SK-N-SH (cell line): ENCODE data around the gene ADPRS. TPM values are rescaled to one million over a fixed set of nuclear protein-coding genes. Genes with fewer than 3 reads are reported as not detected.

Source experiments
- CTCF ChIA-PET: fragments of 300-600, 350-600 bp; formaldehyde crosslinking; extraction: SDS; loops from one replicate; lab custom pipeline; 2021; lab: Yijun Ruan, JAX
- POLR2A ChIA-PET: fragments of 350-600 bp; sonication (Branson Sonifier 250); formaldehyde crosslinking; extraction: SDS; loops from one replicate; lab custom pipeline; 2020; ENCODE audit warnings: antibody characterized with exemption, inconsistent platforms; lab: Yijun Ruan, JAX
- DNase-seq: peaks from one replicate; pipeline ENCODE4 v3.0.0; 2012
- H2AFZ ChIP-seq: fragments of 200-600 bp; sonication (generic); 2 replicates; pipeline ENCODE4 v1.8.1; 2016; ENCODE audit warnings: antibody characterized with exemption, mild to moderate bottlenecking, low read depth
- H3F3A ChIP-seq: fragments of 200-600 bp; sonication (generic); replicated peaks from 2 replicates; pipeline ENCODE3; 2016; ENCODE audit warnings: antibody characterized with exemption, mild to moderate bottlenecking; ENCODE audit not compliant: insufficient read depth
- H3K27ac ChIP-seq, 2 experiments: fragments of 200-500 bp in 1 of 2; fragments of 200-600 bp in 1 of 2; sonication (Bioruptor generic) in 1 of 2; sonication (generic), shearing (Covaris generic) in 1 of 2; 2 replicates each; pipeline versions ENCODE4 v1.5.1 to v1.6.1; 2014 to 2016; ENCODE audit warnings: low read depth in 2 of 2, inconsistent platforms in 1 of 2, low read length in 1 of 2, mild to moderate bottlenecking in 1 of 2, mixed read lengths in 1 of 2
- H3K27me3 ChIP-seq: fragments of 200-600 bp; sonication (generic), shearing (Covaris generic); 2 replicates; pipeline ENCODE4 v1.6.1; 2016; ENCODE audit warnings: mixed run types; ENCODE audit not compliant: insufficient read depth
- H3K36me3 ChIP-seq, 2 experiments: fragments of 200-500 bp in 1 of 2; fragments of 200-600 bp in 1 of 2; sonication (Bioruptor generic) in 1 of 2; sonication (generic) in 1 of 2; replicated peaks in 1 of 2; 2 replicates each; pipeline versions ENCODE3 to v1.5.1; 2014 to 2016; ENCODE audit warnings: low read length in 1 of 2, mild to moderate bottlenecking in 1 of 2; ENCODE audit not compliant: insufficient read depth in 2 of 2, control insufficient read depth in 1 of 2
- H3K4me1 ChIP-seq, 2 experiments: fragments of 200-500 bp in 1 of 2; fragments of 200-600 bp in 1 of 2; sonication (Bioruptor generic) in 1 of 2; sonication (generic), shearing (Covaris generic) in 1 of 2; 2 replicates each; pipeline versions ENCODE4 v1.5.1 to v1.6.1; 2014 to 2016; ENCODE audit warnings: low read depth in 1 of 2, low read length in 1 of 2, mixed run types in 1 of 2; ENCODE audit not compliant: insufficient read depth in 2 of 2, control insufficient read depth in 1 of 2
- H3K4me2 ChIP-seq: fragments of 200-600 bp; sonication (generic), shearing (Covaris generic); 2 replicates; pipeline ENCODE4 v1.6.1; 2017; ENCODE audit warnings: mixed run types
- H3K4me3 ChIP-seq, 2 experiments: fragments of 200-500 bp in 1 of 2; fragments of 200-600 bp in 1 of 2; sonication (Bioruptor generic) in 1 of 2; sonication (generic), shearing (Covaris generic) in 1 of 2; 2 replicates each; pipeline versions ENCODE4 v1.5.1 to v1.8.1; 2014 to 2016; ENCODE audit warnings: low read depth in 2 of 2, inconsistent platforms in 1 of 2, low read length in 1 of 2, mild to moderate bottlenecking in 1 of 2, mixed read lengths in 1 of 2, moderate library complexity in 1 of 2
- H3K79me2 ChIP-seq: fragments of 200-600 bp; sonication (generic); 2 replicates; pipeline ENCODE4 v1.8.1; 2017; ENCODE audit warnings: mild to moderate bottlenecking; ENCODE audit not compliant: insufficient read depth
- H3K9ac ChIP-seq: fragments of 200-600 bp; sonication (generic); 2 replicates; pipeline ENCODE4 v1.6.1; 2017; ENCODE audit warnings: mixed run types
- H3K9me2 ChIP-seq: fragments of 200-600 bp; sonication (generic); 2 replicates; pipeline ENCODE4 v1.6.1; 2017; ENCODE audit warnings: mixed run types
- H3K9me3 ChIP-seq: fragments of 200-600 bp; sonication (generic); 2 replicates; pipeline ENCODE4 v1.6.1; 2017; ENCODE audit warnings: mixed run types, mild to moderate bottlenecking, moderate library complexity
- H4K20me1 ChIP-seq: fragments of 200-600 bp; sonication (generic); 2 replicates; pipeline ENCODE4 v1.6.1; 2017; ENCODE audit warnings: mild to moderate bottlenecking, mixed run types; ENCODE audit not compliant: insufficient read depth
- FOSL2 ChIP-seq: IDR thresholded peaks from 2 replicates; pipeline ENCODE4 v1.4.0; 2012; ENCODE audit warnings: low read depth, mild to moderate bottlenecking, moderate library complexity, borderline replicate concordance
- GABPA ChIP-seq: IDR thresholded peaks from 2 replicates; pipeline ENCODE4 v1.4.0; 2012; ENCODE audit warnings: low read depth, mild to moderate bottlenecking
- GATA2 ChIP-seq: sonication (generic); formaldehyde crosslinking; IDR thresholded peaks from 2 replicates; pipeline ENCODE4 v1.5.0; 2020; ENCODE audit warnings: mild to moderate bottlenecking, missing genetic modification reagents
- JUND ChIP-seq: IDR thresholded peaks from 2 replicates; pipeline ENCODE4 v1.4.0; 2012
- POLR2AphosphoS5 ChIP-seq: IDR thresholded peaks from 2 replicates; pipeline ENCODE4 v1.6.1; 2012; ENCODE audit warnings: low read depth, low read length
- SIN3A ChIP-seq: IDR thresholded peaks from 2 replicates; pipeline ENCODE4 v1.6.1; 2012; ENCODE audit warnings: low read depth, mild to moderate bottlenecking, low read length, moderate library complexity, borderline replicate concordance
- TCF12 ChIP-seq: IDR thresholded peaks from 2 replicates; pipeline ENCODE4 v1.4.0; 2012
- YY1 ChIP-seq: IDR thresholded peaks from 2 replicates; pipeline ENCODE4 v1.4.0; 2012; ENCODE audit warnings: low read depth, mild to moderate bottlenecking
- WGBS: methylation state at CpG from one replicate; pipeline ENCODE4 v1.1.6; 2017; ENCODE audit warnings: low lambda C conversion rate; 5-methylcytosine and 5-hydroxymethylcytosine counted together
- polyA plus RNA-seq, 3 experiments: library from polyadenylated mRNA; depleted of rRNA; stranded (reverse); fragments of >200 nt; gene quantifications; 2 replicates each; pipeline ENCODE4 v1.2.3, GENCODE V29; 2012
- TF ChIP-seq, protein P1 (sequence below): IDR thresholded peaks from 2 replicates; pipeline ENCODE4 v1.4.0; 2012; ENCODE audit warnings: low read depth
- TF ChIP-seq, protein P2 (sequence below): IDR thresholded peaks from 2 replicates; pipeline ENCODE4 v1.4.0; 2012; ENCODE audit warnings: low read depth, borderline replicate concordance

The ADPRS gene
- polyA plus RNA-seq, 1 of the 3 experiments (the other 2 are of a cell fraction): 54.2 TPM

DNA sequence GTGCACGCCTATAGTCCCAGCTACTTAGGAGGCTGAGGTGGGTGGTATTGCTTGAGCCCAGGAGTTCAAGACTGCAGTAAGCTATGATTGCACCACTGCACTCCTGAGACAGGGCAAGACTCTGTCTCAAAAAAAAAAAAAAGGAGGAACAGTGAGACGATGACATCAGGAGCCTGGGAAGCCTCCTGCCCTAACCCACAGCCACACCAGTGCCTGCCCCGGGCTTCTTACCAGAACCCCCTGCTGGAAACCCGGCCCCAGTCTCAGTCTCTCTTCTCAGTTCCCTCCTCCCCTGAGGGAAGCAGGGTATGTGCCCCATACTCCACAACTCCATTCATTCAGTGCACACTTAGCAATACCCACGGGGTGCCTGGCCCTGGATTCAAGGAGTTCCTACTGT lies 27.2 kb downstream of the ADPRS start:
- H3K9me3 ChIP-seq: no peaks in the 10 kb centered on the region
- 85% methylated on average over 5 of the region's 5 CpGs for WGBS
- H3K36me3 ChIP-seq: no peaks in the 10 kb centered on the region
- H3K9me2 ChIP-seq: no peaks in the 10 kb centered on the region
- no peaks in the 10 kb centered on the region for H3K79me2 ChIP-seq
- peak; percentile 31 for DNase-seq
- H3K4me3 ChIP-seq: no peak overlapping the region
- POLR2A ChIA-PET: interaction anchor here (0.5 to 2.4 kb wide), 3 partner anchors 18 to 150 kb away, joined by 4 to 7 read pairs (median 4); no protein-coding TSS in a partner anchor
- peak overlapping the region; percentile 71; the same call in 1 of the 2 replicates for H2AFZ ChIP-seq
- H4K20me1 ChIP-seq: no peaks in the 10 kb centered on the region
- H3K9ac ChIP-seq: peak overlapping the region; percentile 67; the same call in 1 of the 2 replicates
- H3K27ac ChIP-seq: peak overlapping the region; percentile 54 to 59
- peaks cover 10 to 28% of the 10 kb centered on the region in 2 experiments; a peak in 2 of 4 replicates for H3K4me1 ChIP-seq
- TF ChIP-seq SIN3A (no peak), JUND (no peak), FOSL2 (no peak)
- TF ChIP-seq, protein P1, sequence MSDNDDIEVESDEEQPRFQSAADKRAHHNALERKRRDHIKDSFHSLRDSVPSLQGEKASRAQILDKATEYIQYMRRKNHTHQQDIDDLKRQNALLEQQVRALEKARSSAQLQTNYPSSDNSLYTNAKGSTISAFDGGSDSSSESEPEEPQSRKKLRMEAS: no peak
- no peaks in the 10 kb centered on the region for H3K27me3 ChIP-seq
- CTCF ChIA-PET: interaction anchor here (1.1 to 32.6 kb wide), 7 partner anchors 15 to 72 kb away, joined by 3 to 700 read pairs (median 4); partner anchors contain the start of gene TRAPPC3
- H3K4me2 ChIP-seq: peak overlapping the region; percentile 69; the same call in 1 of the 2 replicates
- H3F3A ChIP-seq: peaks cover 9% of the 10 kb centered on the region

DNA sequence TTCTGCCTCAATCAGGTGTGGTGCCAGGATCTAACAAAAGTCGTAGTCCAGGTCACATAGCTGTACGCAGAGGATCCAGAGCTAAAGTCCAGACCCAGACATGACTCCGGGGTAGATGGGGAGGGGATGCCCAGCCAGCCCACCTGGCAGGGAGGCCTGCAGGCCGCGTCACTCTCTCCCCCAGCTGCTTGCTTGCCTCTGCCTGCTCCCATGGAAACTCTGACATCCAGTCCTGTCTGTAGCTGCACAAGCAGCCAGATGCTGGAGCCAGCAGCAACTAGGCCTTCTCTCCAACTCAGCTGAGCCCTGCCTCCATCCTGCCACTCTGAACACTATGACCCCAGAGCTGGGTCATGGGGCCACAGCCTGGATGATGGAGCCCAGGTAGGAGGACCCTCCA lies 28.2 kb downstream of the ADPRS start:
- no peaks in the 10 kb centered on the region for H3K27me3 ChIP-seq
- H3K9ac ChIP-seq: no peak overlapping the region
- H3K4me2 ChIP-seq: no peak overlapping the region
- no peaks in the 10 kb centered on the region for H3K9me2 ChIP-seq
- H3K27ac ChIP-seq: peak overlapping the region in 1 of 2 experiments; percentile 58; a peak in 1 of 4 replicates
- ChIA-PET POLR2A (interaction anchor here (0.8 to 2.4 kb wide), 2 partner anchors 17 to 23 kb away, joined by 3 to 7 read pairs; no protein-coding TSS in a partner anchor), CTCF (interaction anchor here (1.2 to 32.6 kb wide), 6 partner anchors 13 to 72 kb away, joined by 4 to 700 read pairs (median 5); partner anchors contain the start of gene TRAPPC3)
- no peaks in the 10 kb centered on the region for H3K79me2 ChIP-seq
- no peaks in the 10 kb centered on the region for H3K36me3 ChIP-seq
- peaks cover 10 to 28% of the 10 kb centered on the region in 2 experiments; a peak in 2 of 4 replicates for H3K4me1 ChIP-seq
- peak; percentile 56 for DNase-seq
- H3F3A ChIP-seq: peaks cover 9% of the 10 kb centered on the region
- no peak overlapping the region for H2AFZ ChIP-seq
- H3K4me3 ChIP-seq: no peak overlapping the region
- WGBS: 90% methylated on average over 2 of the region's 5 CpGs
- H4K20me1 ChIP-seq: no peaks in the 10 kb centered on the region
- no peaks in the 10 kb centered on the region for H3K9me3 ChIP-seq
- TF ChIP-seq TCF12: no peak
- no peak for TF ChIP-seq POLR2AphosphoS5
- TF ChIP-seq, protein P2, sequence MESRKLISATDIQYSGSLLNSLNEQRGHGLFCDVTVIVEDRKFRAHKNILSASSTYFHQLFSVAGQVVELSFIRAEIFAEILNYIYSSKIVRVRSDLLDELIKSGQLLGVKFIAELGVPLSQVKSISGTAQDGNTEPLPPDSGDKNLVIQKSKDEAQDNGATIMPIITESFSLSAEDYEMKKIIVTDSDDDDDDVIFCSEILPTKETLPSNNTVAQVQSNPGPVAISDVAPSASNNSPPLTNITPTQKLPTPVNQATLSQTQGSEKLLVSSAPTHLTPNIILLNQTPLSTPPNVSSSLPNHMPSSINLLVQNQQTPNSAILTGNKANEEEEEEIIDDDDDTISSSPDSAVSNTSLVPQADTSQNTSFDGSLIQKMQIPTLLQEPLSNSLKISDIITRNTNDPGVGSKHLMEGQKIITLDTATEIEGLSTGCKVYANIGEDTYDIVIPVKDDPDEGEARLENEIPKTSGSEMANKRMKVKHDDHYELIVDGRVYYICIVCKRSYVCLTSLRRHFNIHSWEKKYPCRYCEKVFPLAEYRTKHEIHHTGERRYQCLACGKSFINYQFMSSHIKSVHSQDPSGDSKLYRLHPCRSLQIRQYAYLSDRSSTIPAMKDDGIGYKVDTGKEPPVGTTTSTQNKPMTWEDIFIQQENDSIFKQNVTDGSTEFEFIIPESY: no peak
- no peak for TF ChIP-seq GABPA
- TF ChIP-seq SIN3A: no peak
- no peak for TF ChIP-seq YY1
- TF ChIP-seq GATA2: no peak
